ENCODE measurements around the gene RPS15A. TPM values are rescaled to one million over a fixed set of nuclear protein-coding genes. Genes with fewer than 3 reads are reported as not detected.

RPS15A gene
- total RNA-seq, 1 experiment from 2014 or later: 1,977 TPM

DNA sequence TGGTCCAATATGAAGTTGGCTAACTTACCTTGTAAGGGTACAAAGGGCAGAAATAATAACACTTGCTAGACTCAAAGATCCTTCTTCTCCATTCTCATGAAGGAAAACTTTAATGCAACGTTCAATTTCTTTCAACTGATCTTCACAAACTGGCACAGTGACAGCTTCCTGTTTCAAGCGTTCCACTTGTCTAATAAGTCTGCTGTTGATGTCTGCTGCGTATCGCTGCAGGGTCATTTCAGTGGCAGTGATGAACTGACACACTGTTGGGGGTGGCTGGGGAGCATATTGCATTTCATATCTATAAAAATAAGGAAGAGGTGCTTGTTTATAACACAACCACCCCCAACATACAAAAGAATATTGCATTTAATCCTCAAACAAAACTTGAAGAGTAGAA, 44.7 kb upstream of the RPS15A start:
- peaks cover 27% of the 10 kb centered on the region for H3F3A ChIP-seq (ENCODE audit: insufficient read depth, low read depth)
- H3K27ac ChIP-seq: no peak overlapping the region
- ChIA-PET POLR2A (ENCODE audit: unreplicated experiment) (no interaction called here), CTCF (no interaction called here)
- no peaks in the 10 kb centered on the region for H3K27me3 ChIP-seq (ENCODE audit: insufficient read depth, low read depth)
- no peak overlapping the region for H3K4me3 ChIP-seq
- H3K36me3 ChIP-seq (ENCODE audit: low read depth): peaks cover 76% of the 10 kb centered on the region
- H3K4me1 ChIP-seq (replicated peaks; ENCODE audit: insufficient read depth): no peaks in the 10 kb centered on the region
- no peak for DNase-seq
- no peak overlapping the region for H2AFZ ChIP-seq
- no peaks in the 10 kb centered on the region for H3K79me2 ChIP-seq (ENCODE audit: low read depth)
- peaks cover 3% of the 10 kb centered on the region; the same call in 1 of the 2 replicates for H4K20me1 ChIP-seq (ENCODE audit: insufficient read depth)
- no peak overlapping the region for H3K4me2 ChIP-seq
- no peaks in the 10 kb centered on the region for H3K9me2 ChIP-seq (ENCODE audit: insufficient read depth)
- intact Hi-C loops (cut with micrococcal nuclease; ENCODE audit: unreplicated experiment): loop anchor here (10.0 kb wide), 1 partner anchor 50 kb away; no protein-coding TSS in a partner anchor
- no peaks in the 10 kb centered on the region; the same call in 1 of the 2 replicates for H3K9me3 ChIP-seq (ENCODE audit: insufficient read depth, low read depth)
- BruUV-seq (replicated peaks): no TSS peak
- TF ChIP-seq EZH2 (IDR thresholded peaks at IDR 0.05; ENCODE audit: low read depth): no peak
- TF ChIP-seq CTCF (conservative IDR thresholded peaks at IDR 0.05): no peak

DNA sequence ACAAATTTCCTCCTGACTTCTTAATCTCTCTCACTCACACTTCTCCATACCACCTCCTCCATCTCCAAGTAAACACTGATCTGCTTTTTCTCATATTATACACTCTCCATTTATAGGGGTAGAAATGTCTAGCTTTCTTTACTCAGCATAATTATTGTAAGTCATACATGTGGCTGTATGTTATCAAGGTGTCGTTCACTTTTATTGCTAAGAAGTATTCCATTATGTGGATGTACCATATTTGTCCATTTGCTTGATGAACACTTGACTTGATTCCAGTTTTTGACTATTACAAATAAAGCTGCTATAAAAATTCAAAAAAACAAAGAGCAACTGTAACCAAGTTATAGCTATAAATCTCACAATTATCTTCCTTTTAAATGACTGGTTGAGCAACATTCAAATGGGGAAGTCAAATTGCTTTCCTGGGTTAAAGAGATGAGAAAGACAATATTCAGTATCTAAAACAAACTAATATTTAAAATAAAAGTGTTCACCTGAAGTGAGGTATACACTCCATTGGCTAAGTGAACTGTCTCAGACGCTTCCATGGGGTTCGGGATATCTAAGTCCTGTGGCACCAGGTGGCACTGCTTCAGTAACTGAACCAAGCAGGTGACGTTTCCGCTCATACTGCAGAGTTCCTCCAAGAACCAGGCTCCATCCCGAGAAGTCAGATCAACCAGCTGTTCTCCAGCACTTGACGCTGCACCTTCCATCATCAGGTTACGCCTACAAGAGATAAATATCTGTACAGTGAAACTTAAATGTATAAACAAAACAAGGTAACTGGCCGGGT, 43.8 kb upstream of the RPS15A start:
- CTCF ChIA-PET: no interaction called here
- Histone ChIP-seq H3K36me3 (ENCODE audit: low read depth) (peaks cover 77% of the 10 kb centered on the region), H3K9me3 (ENCODE audit: insufficient read depth, low read depth) (no peaks in the 10 kb centered on the region; the same call in 1 of the 2 replicates), H3K4me2 (no peak overlapping the region), H3K27me3 (ENCODE audit: insufficient read depth, low read depth) (no peaks in the 10 kb centered on the region), H2AFZ (no peak overlapping the region), H3K4me3 (no peak overlapping the region), H3K27ac (no peak overlapping the region), H4K20me1 (ENCODE audit: insufficient read depth) (peaks cover 3% of the 10 kb centered on the region; the same call in 1 of the 2 replicates), H3F3A (ENCODE audit: insufficient read depth, low read depth) (peaks cover 27% of the 10 kb centered on the region), H3K4me1 (replicated peaks; ENCODE audit: insufficient read depth) (no peaks in the 10 kb centered on the region), H3K9me2 (ENCODE audit: insufficient read depth) (no peaks in the 10 kb centered on the region), H3K79me2 (ENCODE audit: low read depth) (no peaks in the 10 kb centered on the region)
- POLR2A ChIA-PET (ENCODE audit: unreplicated experiment): interaction anchor here (0.6 kb wide), 1 partner anchor 83 kb away, joined by 3 read pairs; no protein-coding TSS in a partner anchor
- BruUV-seq (replicated peaks): no TSS peak
- intact Hi-C loops (cut with micrococcal nuclease; ENCODE audit: unreplicated experiment): loop anchor here (10.0 kb wide), 1 partner anchor 51 kb away; no protein-coding TSS in a partner anchor
- DNase-seq: no peak
- TF ChIP-seq CTCF (conservative IDR thresholded peaks at IDR 0.05) (no peak), EZH2 (IDR thresholded peaks at IDR 0.05; ENCODE audit: low read depth) (no peak)

- Histone ChIP-seq H3K9me2 (ENCODE audit: insufficient read depth) (no peaks in the 10 kb centered on the region), H3K4me2 (no peak overlapping the region), H3K27me3 (ENCODE audit: insufficient read depth, low read depth) (no peaks in the 10 kb centered on the region), H3K36me3 (ENCODE audit: low read depth) (peaks cover 78% of the 10 kb centered on the region), H3K4me3 (no peak overlapping the region), H3K27ac (no peak overlapping the region), H3K79me2 (ENCODE audit: low read depth) (no peaks in the 10 kb centered on the region), H3K4me1 (replicated peaks; ENCODE audit: insufficient read depth) (no peaks in the 10 kb centered on the region), H4K20me1 (ENCODE audit: insufficient read depth) (peaks cover 3% of the 10 kb centered on the region; the same call in 1 of the 2 replicates), H3F3A (ENCODE audit: insufficient read depth, low read depth) (peaks cover 27% of the 10 kb centered on the region), H3K9me3 (ENCODE audit: insufficient read depth, low read depth) (no peaks in the 10 kb centered on the region; the same call in 1 of the 2 replicates), H2AFZ (no peak overlapping the region)
- TF ChIP-seq EZH2 (IDR thresholded peaks at IDR 0.05; ENCODE audit: low read depth): no peak
- TF ChIP-seq CTCF (conservative IDR thresholded peaks at IDR 0.05): no peak
- intact Hi-C loops (cut with micrococcal nuclease; ENCODE audit: unreplicated experiment): loop anchor here (10.0 kb wide), 1 partner anchor 52 kb away; no protein-coding TSS in a partner anchor
- POLR2A ChIA-PET (ENCODE audit: unreplicated experiment): no interaction called here
- CTCF ChIA-PET: interaction anchor here (0.7 kb wide), 1 partner anchor 42 kb away, joined by 5 read pairs; no protein-coding TSS in a partner anchor
- DNase-seq: no peak
- no TSS peak for BruUV-seq (replicated peaks)
These were observed 42.5 kb upstream of the RPS15A start for GRCh38 chr16:18832613-18833012.

Measured in PC-9 (cell line).